Liver (tissue), 3 donors: ENCODE results near the gene CYP17A1.

Experiments
- NR2F2 ChIP-seq: IDR thresholded peaks from 2 replicates; pipeline ENCODE4 v1.6.1; 2016; ENCODE audit warnings: antibody characterized with exemption
- RAD21 ChIP-seq, 2 donors: IDR thresholded peaks; 2 replicates each; pipeline ENCODE4 v1.6.1; 2016; ENCODE audit warnings: antibody characterized with exemption in 2 of 2, mild to moderate bottlenecking in 2 of 2
- SP1 ChIP-seq: IDR thresholded peaks from 2 replicates; pipeline ENCODE4 v1.6.1; 2018; ENCODE audit warnings: antibody characterized with exemption, mild to moderate bottlenecking
- YY1 ChIP-seq: IDR thresholded peaks from 2 replicates; pipeline ENCODE4 v1.6.1; 2016; ENCODE audit warnings: antibody characterized with exemption, mild to moderate bottlenecking
- TF ChIP-seq, protein P1 (sequence below): fragments of 150-350 bp; IDR thresholded peaks from 2 replicates; pipeline ENCODE4 v1.5.1; 2017; ENCODE audit warnings: improper control_type of control experiment, low read depth, low read length; ENCODE audit not compliant: missing input control
- TF ChIP-seq, protein P2 (sequence below): IDR thresholded peaks from 2 replicates; pipeline ENCODE4 v1.6.1; 2016; ENCODE audit warnings: antibody characterized with exemption, mild to moderate bottlenecking
- donor health status: healthy.
- donor health status: healthy.

DNA sequence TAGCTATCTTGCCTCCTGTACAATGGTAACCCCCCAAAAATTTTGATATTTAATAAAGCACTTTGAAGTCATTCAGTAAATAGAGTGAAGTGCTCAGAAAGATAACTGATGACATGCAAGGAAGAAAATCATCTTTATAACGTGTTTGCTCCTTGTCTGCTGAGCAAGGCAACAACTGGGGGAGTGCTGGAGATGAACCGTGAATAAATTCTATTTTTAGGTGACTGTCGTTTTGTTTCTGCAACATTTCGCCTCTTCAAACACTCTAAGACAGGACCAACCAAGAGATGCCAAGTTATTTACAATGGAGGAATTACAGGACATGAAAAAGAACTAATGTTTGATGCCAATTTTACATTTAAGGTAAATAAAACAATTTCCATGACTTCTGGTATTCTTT, 41.4 kb upstream of the CYP17A1 start:
- TF ChIP-seq YY1 (no peak), NR2F2 (no peak), RAD21 (IDR thresholded peaks at IDR 0.05) (no peak), SP1 (no peak)
- TF ChIP-seq, protein P1, sequence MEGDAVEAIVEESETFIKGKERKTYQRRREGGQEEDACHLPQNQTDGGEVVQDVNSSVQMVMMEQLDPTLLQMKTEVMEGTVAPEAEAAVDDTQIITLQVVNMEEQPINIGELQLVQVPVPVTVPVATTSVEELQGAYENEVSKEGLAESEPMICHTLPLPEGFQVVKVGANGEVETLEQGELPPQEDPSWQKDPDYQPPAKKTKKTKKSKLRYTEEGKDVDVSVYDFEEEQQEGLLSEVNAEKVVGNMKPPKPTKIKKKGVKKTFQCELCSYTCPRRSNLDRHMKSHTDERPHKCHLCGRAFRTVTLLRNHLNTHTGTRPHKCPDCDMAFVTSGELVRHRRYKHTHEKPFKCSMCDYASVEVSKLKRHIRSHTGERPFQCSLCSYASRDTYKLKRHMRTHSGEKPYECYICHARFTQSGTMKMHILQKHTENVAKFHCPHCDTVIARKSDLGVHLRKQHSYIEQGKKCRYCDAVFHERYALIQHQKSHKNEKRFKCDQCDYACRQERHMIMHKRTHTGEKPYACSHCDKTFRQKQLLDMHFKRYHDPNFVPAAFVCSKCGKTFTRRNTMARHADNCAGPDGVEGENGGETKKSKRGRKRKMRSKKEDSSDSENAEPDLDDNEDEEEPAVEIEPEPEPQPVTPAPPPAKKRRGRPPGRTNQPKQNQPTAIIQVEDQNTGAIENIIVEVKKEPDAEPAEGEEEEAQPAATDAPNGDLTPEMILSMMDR: no peak
- TF ChIP-seq, protein P2, sequence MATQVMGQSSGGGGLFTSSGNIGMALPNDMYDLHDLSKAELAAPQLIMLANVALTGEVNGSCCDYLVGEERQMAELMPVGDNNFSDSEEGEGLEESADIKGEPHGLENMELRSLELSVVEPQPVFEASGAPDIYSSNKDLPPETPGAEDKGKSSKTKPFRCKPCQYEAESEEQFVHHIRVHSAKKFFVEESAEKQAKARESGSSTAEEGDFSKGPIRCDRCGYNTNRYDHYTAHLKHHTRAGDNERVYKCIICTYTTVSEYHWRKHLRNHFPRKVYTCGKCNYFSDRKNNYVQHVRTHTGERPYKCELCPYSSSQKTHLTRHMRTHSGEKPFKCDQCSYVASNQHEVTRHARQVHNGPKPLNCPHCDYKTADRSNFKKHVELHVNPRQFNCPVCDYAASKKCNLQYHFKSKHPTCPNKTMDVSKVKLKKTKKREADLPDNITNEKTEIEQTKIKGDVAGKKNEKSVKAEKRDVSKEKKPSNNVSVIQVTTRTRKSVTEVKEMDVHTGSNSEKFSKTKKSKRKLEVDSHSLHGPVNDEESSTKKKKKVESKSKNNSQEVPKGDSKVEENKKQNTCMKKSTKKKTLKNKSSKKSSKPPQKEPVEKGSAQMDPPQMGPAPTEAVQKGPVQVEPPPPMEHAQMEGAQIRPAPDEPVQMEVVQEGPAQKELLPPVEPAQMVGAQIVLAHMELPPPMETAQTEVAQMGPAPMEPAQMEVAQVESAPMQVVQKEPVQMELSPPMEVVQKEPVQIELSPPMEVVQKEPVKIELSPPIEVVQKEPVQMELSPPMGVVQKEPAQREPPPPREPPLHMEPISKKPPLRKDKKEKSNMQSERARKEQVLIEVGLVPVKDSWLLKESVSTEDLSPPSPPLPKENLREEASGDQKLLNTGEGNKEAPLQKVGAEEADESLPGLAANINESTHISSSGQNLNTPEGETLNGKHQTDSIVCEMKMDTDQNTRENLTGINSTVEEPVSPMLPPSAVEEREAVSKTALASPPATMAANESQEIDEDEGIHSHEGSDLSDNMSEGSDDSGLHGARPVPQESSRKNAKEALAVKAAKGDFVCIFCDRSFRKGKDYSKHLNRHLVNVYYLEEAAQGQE: no peak
